Gastroesophageal sphincter (tissue), 4 donors: ENCODE data around the gene TBX6. TPM values are rescaled to one million over a fixed set of nuclear protein-coding genes. Genes with fewer than 3 reads are reported as not detected.
A peak's percentile ranks its signal among the peaks of the same experiment; 100 is the strongest.

Experiments used
- ATAC-seq: fragments of 150-250 bp; one replicate; pipeline ENCODE4 v1.9.1; 2016; ENCODE audit warnings: mild to moderate bottlenecking, moderate library complexity
- H3K27ac ChIP-seq, 4 donors: fragments of 200-600 bp; sonication (generic) in 3 of 4; 1 replicate in 3 of 4; 2 replicates in 1 of 4; pipeline ENCODE4 v1.5.1; 2016 to 2019
- H3K27me3 ChIP-seq: fragments of 200-600 bp; sonication (generic); one replicate; pipeline ENCODE4 v1.5.1; 2019
- H3K36me3 ChIP-seq, 2 donors: fragments of 200-600 bp; sonication (generic); one replicate each; pipeline ENCODE4 v1.5.1; 2019; ENCODE audit warnings: control low read depth in 1 of 2
- H3K4me1 ChIP-seq, 3 donors: fragments of 200-600 bp; sonication (generic); 1 replicate in 2 of 3; 2 replicates in 1 of 3; pipeline ENCODE4 v1.5.1; 2016 to 2019; ENCODE audit warnings: control low read depth in 2 of 3
- H3K4me3 ChIP-seq, 2 donors: fragments of 200-600 bp; sonication (generic); one replicate each; pipeline ENCODE4 v1.5.1; 2019; ENCODE audit warnings: mild to moderate bottlenecking in 1 of 2, moderate library complexity in 1 of 2
- H3K9me3 ChIP-seq, 3 donors: fragments of 200-600 bp; sonication (generic); one replicate each; pipeline ENCODE4 v1.5.1; 2017 to 2019; ENCODE audit warnings: control low read depth in 2 of 3
- CTCF ChIP-seq, 4 experiments: fragments of 200-600 bp in 2 of 4; fragments of 450-650 bp in 2 of 4; sonication (generic) in 1 of 4; IDR thresholded peaks; one replicate each; pipeline ENCODE4 v1.5.1; 2017 to 2019; ENCODE audit warnings: antibody characterized with exemption in 4 of 4, mild to moderate bottlenecking in 2 of 4, moderate library complexity in 2 of 4
- EP300 ChIP-seq: sonication (generic); formaldehyde crosslinking; IDR thresholded peaks from one replicate; pipeline ENCODE4 v1.6.1; 2017; ENCODE audit warnings: antibody characterized with exemption, mild to moderate bottlenecking
- POLR2A ChIP-seq, 2 donors: fragments of 450-650 bp; IDR thresholded peaks; one replicate each; pipeline ENCODE4 v1.6.1; 2017; ENCODE audit warnings: antibody characterized with exemption in 2 of 2, mild to moderate bottlenecking in 2 of 2, moderate library complexity in 1 of 2
- POLR2AphosphoS5 ChIP-seq: sonication (generic); formaldehyde crosslinking; IDR thresholded peaks from one replicate; pipeline ENCODE4 v1.6.1; 2017; ENCODE audit warnings: antibody characterized with exemption
- WGBS, 2 donors: methylation state at CpG; one replicate each; pipeline ENCODE4 v1.1.5; 2018; ENCODE audit warnings: low coverage in 1 of 2; 5-methylcytosine and 5-hydroxymethylcytosine counted together
- total RNA-seq, 4 donors: library from RNA; depleted of rRNA; stranded (reverse); fragments of >200 nt; gene quantifications; one replicate each; pipeline ENCODE4 v1.1.0, GENCODE V29; 2016

The TBX6 gene
- total RNA-seq, 4 donors from 2014 or later: 0.40 to 0.84 (median 0.45) TPM

- ATAC-seq: peak; percentile 2
Observed at GRCh38 chr16:30122604-30123160, 31.0 kb upstream of the TBX6 start.

GRCh38 chr16:30121741-30122571, 30.2 kb upstream of the TBX6 start:
- Histone ChIP-seq H3K9me3 (no peaks in the 10 kb centered on the region), H3K36me3 (peaks cover 0 to 45% of the 10 kb centered on the region in 2 donors), H3K4me3 (peak overlapping the region; percentile 71 to 83), H3K27ac (peak overlapping the region; percentile 70 to 96 (median 90)), H3K27me3 (no peaks in the 10 kb centered on the region), H3K4me1 (peaks cover 0 to 37% (median 6%) of the 10 kb centered on the region in 3 donors)
- ATAC-seq: peak; percentile 56
- TF ChIP-seq CTCF (IDR thresholded peaks at IDR 0.05): no peak
- 0 to 22% methylated on average over 3 to 6 of the region's 31 CpGs for WGBS, 2 donors

More at GRCh38 chr16:30122604-30123160, 31.0 kb upstream of the TBX6 start:
- WGBS, 2 donors: 0% methylated on average over 7 of the region's 42 CpGs; no CpG with 5 or more reads in 1 of the 2 donors
- Histone ChIP-seq H3K4me1 (peaks cover 0 to 37% (median 6%) of the 10 kb centered on the region in 3 donors), H3K4me3 (peak overlapping the region; percentile 71 to 83), H3K27me3 (no peaks in the 10 kb centered on the region), H3K9me3 (no peaks in the 10 kb centered on the region), H3K36me3 (peaks cover 0 to 37% of the 10 kb centered on the region in 2 donors), H3K27ac (peak overlapping the region; percentile 70 to 96 (median 90))
- TF ChIP-seq POLR2AphosphoS5 (no peak), CTCF (IDR thresholded peaks at IDR 0.05) (no peak), EP300 (no peak), POLR2A (IDR thresholded peaks at IDR 0.05) (no peak)

GRCh38 chr16:30120340-30121105, 28.8 kb upstream of the TBX6 start:
- no peak for ATAC-seq
- H3K4me3 ChIP-seq: no peak overlapping the region
- WGBS, 2 donors: 86 to 87% methylated on average over 3 of the region's 3 CpGs
- H3K36me3 ChIP-seq: peaks cover 0 to 59% of the 10 kb centered on the region in 2 donors
- no peaks in the 10 kb centered on the region for H3K9me3 ChIP-seq
- TF ChIP-seq POLR2A (IDR thresholded peaks at IDR 0.05): no peak
- TF ChIP-seq CTCF (IDR thresholded peaks at IDR 0.05): no peak
- no peak for TF ChIP-seq POLR2AphosphoS5
- TF ChIP-seq EP300: no peak
- H3K27me3 ChIP-seq: no peaks in the 10 kb centered on the region
- H3K27ac ChIP-seq: peak overlapping the region in 2 of 4 donors; percentile 89 to 92
- H3K4me1 ChIP-seq: peaks cover 0 to 37% (median 6%) of the 10 kb centered on the region in 3 donors

GRCh38 chr16:30119428-30119827, 27.7 kb upstream of the TBX6 start:
- no peaks in the 10 kb centered on the region for H3K27me3 ChIP-seq
- ATAC-seq: no peak
- H3K36me3 ChIP-seq: peaks cover 0 to 70% of the 10 kb centered on the region in 2 donors
- TF ChIP-seq POLR2AphosphoS5: no peak
- no peak for TF ChIP-seq POLR2A (IDR thresholded peaks at IDR 0.05)
- TF ChIP-seq EP300: no peak
- TF ChIP-seq CTCF (IDR thresholded peaks at IDR 0.05): no peak
- no peaks in the 10 kb centered on the region for H3K9me3 ChIP-seq
- H3K27ac ChIP-seq: no peak overlapping the region
- 79 to 93% methylated on average over 2 of the region's 2 CpGs for WGBS, 2 donors
- no peak overlapping the region for H3K4me3 ChIP-seq
- H3K4me1 ChIP-seq: peaks cover 0 to 35% (median 6%) of the 10 kb centered on the region in 3 donors
